CD14-positive monocyte (primary cell): ENCODE data around the gene HOXD1. TPM values are rescaled to one million over a fixed set of nuclear protein-coding genes. Genes with fewer than 3 reads are reported as not detected.

Experiments
- DNase-seq, 3 donors: peaks; one replicate each; pipeline ENCODE4 v3.0.0-alpha.2; 2011 to 2022
- H2AFZ ChIP-seq: 2 replicates; pipeline ENCODE4 v1.6.0; 2012; ENCODE audit warnings: mild to moderate bottlenecking, low read depth, low read length, inconsistent platforms; ENCODE audit not compliant: insufficient read depth, poor library complexity, severe bottlenecking
- H3K27ac ChIP-seq, 2 donors: 1 replicate in 1 of 2; 2 replicates in 1 of 2; pipeline ENCODE4 v1.5.1; 2012 to 2013; ENCODE audit warnings: low read length in 2 of 2, control low read depth in 1 of 2, inconsistent platforms in 1 of 2, low read depth in 1 of 2, mild to moderate bottlenecking in 1 of 2
- H3K27me3 ChIP-seq, 2 donors: one replicate each; pipeline versions ENCODE4 v1.6.0 to v1.6.1; 2011 to 2013; ENCODE audit warnings: low read length in 2 of 2; ENCODE audit not compliant: control insufficient read depth in 2 of 2, insufficient read depth in 2 of 2
- H3K36me3 ChIP-seq, 2 donors: replicated peaks in 1 of 2; 1 replicate in 1 of 2; 2 replicates in 1 of 2; pipeline versions ENCODE4 v1.5.1 to v1.6.1; 2012 to 2013; ENCODE audit warnings: low read length in 2 of 2, control low read depth in 1 of 2, inconsistent platforms in 1 of 2, mild to moderate bottlenecking in 1 of 2; ENCODE audit not compliant: insufficient read depth in 2 of 2, control insufficient read depth in 1 of 2
- H3K4me1 ChIP-seq, 2 donors: 1 replicate in 1 of 2; 2 replicates in 1 of 2; pipeline versions ENCODE4 v1.5.1 to v1.6.1; 2012 to 2013; ENCODE audit warnings: low read length in 2 of 2, control low read depth in 1 of 2, inconsistent platforms in 1 of 2, mild to moderate bottlenecking in 1 of 2, moderate library complexity in 1 of 2; ENCODE audit not compliant: insufficient read depth in 2 of 2, control insufficient read depth in 1 of 2
- H3K4me2 ChIP-seq: replicated peaks from 2 replicates; pipeline ENCODE3; 2012; ENCODE audit warnings: low read length, moderate library complexity, mild to moderate bottlenecking; ENCODE audit not compliant: poor library complexity, severe bottlenecking; ENCODE audit errors: extremely low read depth
- H3K4me3 ChIP-seq, 3 experiments: fragments of 200-600 bp in 1 of 3; sonication (generic) in 1 of 3; replicated peaks in 1 of 3; 1 replicate in 2 of 3; 2 replicates in 1 of 3; pipeline ENCODE4 v1.5.1; 2011 to 2013; ENCODE audit warnings: low read length in 3 of 3, mild to moderate bottlenecking in 3 of 3, control low read depth in 2 of 3, low read depth in 2 of 3, inconsistent platforms in 1 of 3, moderate library complexity in 1 of 3
- H3K79me2 ChIP-seq: 2 replicates; pipeline ENCODE4 v1.6.0; 2012; ENCODE audit warnings: mild to moderate bottlenecking, control low read depth, inconsistent platforms, low read length, moderate library complexity; ENCODE audit not compliant: insufficient read depth
- H3K9ac ChIP-seq: 2 replicates; pipeline ENCODE4 v1.6.0; 2017; ENCODE audit warnings: low read length, mild to moderate bottlenecking; ENCODE audit not compliant: insufficient read depth, poor library complexity, severe bottlenecking
- H3K9me3 ChIP-seq, 2 donors: replicated peaks in 1 of 2; 1 replicate in 1 of 2; 2 replicates in 1 of 2; pipeline versions ENCODE4 v1.5.1 to v1.6.1; 2012 to 2013; ENCODE audit warnings: low read length in 2 of 2, control low read depth in 1 of 2; ENCODE audit not compliant: control insufficient read depth in 1 of 2, insufficient read depth in 1 of 2
- H4K20me1 ChIP-seq: 2 replicates; pipeline ENCODE4 v1.6.0; 2012; ENCODE audit warnings: mild to moderate bottlenecking, low read length, control low read depth, moderate library complexity; ENCODE audit not compliant: insufficient read depth
- H3K27ac Mint-ChIP-seq, 7 donors: one replicate each; pipeline ENCODE4 v1.8.0; 2020; ENCODE audit warnings: mild to moderate bottlenecking in 7 of 7, mixed read lengths in 7 of 7, moderate library complexity in 6 of 7, inconsistent platforms in 2 of 7
- H3K27me3 Mint-ChIP-seq, 3 donors: one replicate each; pipeline ENCODE4 v1.8.0; 2021 to 2022; ENCODE audit warnings: low read depth in 3 of 3, mild to moderate bottlenecking in 3 of 3, mixed read lengths in 3 of 3, moderate library complexity in 3 of 3, inconsistent platforms in 1 of 3
- H3K36me3 Mint-ChIP-seq, 2 donors: one replicate each; pipeline ENCODE4 v1.8.0; 2020; ENCODE audit warnings: mixed read lengths in 2 of 2, inconsistent platforms in 1 of 2, mild to moderate bottlenecking in 1 of 2
- H3K4me1 Mint-ChIP-seq: one replicate; pipeline ENCODE4 v1.8.0; 2020; ENCODE audit warnings: mild to moderate bottlenecking, mixed read lengths
- H3K4me3 Mint-ChIP-seq, 2 donors: one replicate each; pipeline ENCODE4 v1.8.0; 2020; ENCODE audit warnings: mild to moderate bottlenecking in 2 of 2, mixed read lengths in 2 of 2, moderate library complexity in 1 of 2
- H3K9me3 Mint-ChIP-seq, 7 donors: one replicate each; pipeline ENCODE4 v1.8.0; 2020 to 2022; ENCODE audit warnings: mixed read lengths in 7 of 7, mild to moderate bottlenecking in 6 of 7, moderate library complexity in 6 of 7, inconsistent platforms in 2 of 7
- WGBS: methylation state at CpG from one replicate; pipeline ENCODE4 v1.1.5; 2013; ENCODE audit warnings: missing lambda C conversion rate; ENCODE audit not compliant: insufficient coverage; 5-methylcytosine and 5-hydroxymethylcytosine counted together
- intact Hi-C, 2 donors: fragments of 100-400 bp; cut with micrococcal nuclease; formaldehyde crosslinking; loops; one replicate each; pipeline versions ENCODE4 v1.15.0 to v1.15.1; 2023
- polyA plus RNA-seq, 3 donors: library from polyadenylated mRNA; depleted of rRNA in 1 of 3; unstranded in 2 of 3; stranded (reverse) in 1 of 3; fragments of 300-500 nt in 2 of 3; fragments of >200 nt in 1 of 3; fragmentation: Illumina TruSeq in 2 of 3; gene quantifications; 1 replicate in 2 of 3; 2 replicates in 1 of 3; pipeline ENCODE4 v1.2.3, GENCODE V29; 2012 to 2021
- TF ChIP-seq, protein P1 (sequence below): fragments of 200-600 bp; IDR thresholded peaks from one replicate; pipeline ENCODE4 v1.8.0; 2022; ENCODE audit warnings: antibody characterized with exemption, mild to moderate bottlenecking

HOXD1 gene
- polyA plus RNA-seq, 3 donors, result not detected

DNA sequence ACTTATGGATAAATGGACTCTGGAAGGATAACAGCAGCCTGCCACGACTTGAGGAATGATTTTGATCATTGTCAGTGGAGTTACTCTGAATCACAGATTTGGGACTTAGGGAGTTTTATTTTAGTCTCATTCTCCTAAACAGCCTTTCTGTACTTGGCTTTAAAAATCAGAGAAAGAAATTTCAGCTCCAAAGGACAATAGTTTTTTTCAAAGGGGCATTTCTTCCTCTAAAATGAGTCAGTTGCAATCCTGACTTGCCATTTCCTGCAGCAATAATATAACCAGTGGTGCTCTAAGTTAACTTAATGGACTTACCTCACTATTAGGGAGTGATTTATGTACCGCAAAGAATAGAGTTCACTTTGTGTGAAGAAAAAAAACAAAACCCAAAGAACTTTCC is 45.7 kb downstream of the HOXD1 start:
- Histone ChIP-seq H3K9me3 (no peaks in the 10 kb centered on the region), H3K9ac (no peak overlapping the region), H4K20me1 (no peaks in the 10 kb centered on the region), H3K4me1 (no peaks in the 10 kb centered on the region), H3K36me3 (no peaks in the 10 kb centered on the region), H3K4me2 (no peak overlapping the region), H3K27ac (no peak overlapping the region), H3K4me3 (no peak overlapping the region), H3K27me3 (peaks cover 0 to 4% of the 10 kb centered on the region in 2 donors), H3K79me2 (no peaks in the 10 kb centered on the region), H2AFZ (no peak overlapping the region)
- TF ChIP-seq, protein P1, sequence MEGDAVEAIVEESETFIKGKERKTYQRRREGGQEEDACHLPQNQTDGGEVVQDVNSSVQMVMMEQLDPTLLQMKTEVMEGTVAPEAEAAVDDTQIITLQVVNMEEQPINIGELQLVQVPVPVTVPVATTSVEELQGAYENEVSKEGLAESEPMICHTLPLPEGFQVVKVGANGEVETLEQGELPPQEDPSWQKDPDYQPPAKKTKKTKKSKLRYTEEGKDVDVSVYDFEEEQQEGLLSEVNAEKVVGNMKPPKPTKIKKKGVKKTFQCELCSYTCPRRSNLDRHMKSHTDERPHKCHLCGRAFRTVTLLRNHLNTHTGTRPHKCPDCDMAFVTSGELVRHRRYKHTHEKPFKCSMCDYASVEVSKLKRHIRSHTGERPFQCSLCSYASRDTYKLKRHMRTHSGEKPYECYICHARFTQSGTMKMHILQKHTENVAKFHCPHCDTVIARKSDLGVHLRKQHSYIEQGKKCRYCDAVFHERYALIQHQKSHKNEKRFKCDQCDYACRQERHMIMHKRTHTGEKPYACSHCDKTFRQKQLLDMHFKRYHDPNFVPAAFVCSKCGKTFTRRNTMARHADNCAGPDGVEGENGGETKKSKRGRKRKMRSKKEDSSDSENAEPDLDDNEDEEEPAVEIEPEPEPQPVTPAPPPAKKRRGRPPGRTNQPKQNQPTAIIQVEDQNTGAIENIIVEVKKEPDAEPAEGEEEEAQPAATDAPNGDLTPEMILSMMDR, result no peak
- Mint-ChIP-seq H3K27ac (no peak overlapping the region), H3K4me1 (no peaks in the 10 kb centered on the region), H3K4me3 (no peak overlapping the region), H3K9me3 (peaks cover 0 to 7% (median 0%) of the 10 kb centered on the region in 7 donors), H3K27me3 (peaks cover 14 to 19% (median 14%) of the 10 kb centered on the region in 3 donors), H3K36me3 (no peaks in the 10 kb centered on the region)
- intact Hi-C loops, result no loop called here
- no CpG with 5 or more reads among the region's 2 CpGs for WGBS
- no peak for DNase-seq

GRCh38 chr2:176234940-176235339 is 46.5 kb downstream of the HOXD1 start:
- TF ChIP-seq, protein P1, result no peak
- no peak overlapping the region for H3K4me3 ChIP-seq
- Mint-ChIP-seq H3K4me1 (no peaks in the 10 kb centered on the region), H3K9me3 (peaks cover 0 to 7% (median 0%) of the 10 kb centered on the region in 7 donors), H3K4me3 (no peak overlapping the region), H3K27me3 (peaks cover 11 to 23% (median 12%) of the 10 kb centered on the region in 3 donors), H3K27ac (no peak overlapping the region), H3K36me3 (no peaks in the 10 kb centered on the region)
- intact Hi-C loops, result no loop called here
- H3K4me1 ChIP-seq, result no peaks in the 10 kb centered on the region
- no peak for DNase-seq
- H3K27ac ChIP-seq, result no peak overlapping the region
- no peaks in the 10 kb centered on the region for H3K36me3 ChIP-seq
- H4K20me1 ChIP-seq, result no peaks in the 10 kb centered on the region
- H3K9me3 ChIP-seq, result no peaks in the 10 kb centered on the region
- no peaks in the 10 kb centered on the region for H3K79me2 ChIP-seq
- no peak overlapping the region for H3K9ac ChIP-seq
- no peak overlapping the region for H3K4me2 ChIP-seq
- 86% methylated on average over 1 of the region's 1 CpG for WGBS
- peaks cover 0 to 4% of the 10 kb centered on the region in 2 donors for H3K27me3 ChIP-seq
- no peak overlapping the region for H2AFZ ChIP-seq
